ENCODE measurements around the gene KRTAP5-9. TPM values are rescaled to one million over a fixed set of nuclear protein-coding genes. Genes with fewer than 3 reads are reported as not detected.

Gene KRTAP5-9
- total and polyA plus RNA-seq, 9 of the 15 experiments (the other 6 are each of a cell fraction or from before 2014, with no cell fraction given), result not detected

DNA sequence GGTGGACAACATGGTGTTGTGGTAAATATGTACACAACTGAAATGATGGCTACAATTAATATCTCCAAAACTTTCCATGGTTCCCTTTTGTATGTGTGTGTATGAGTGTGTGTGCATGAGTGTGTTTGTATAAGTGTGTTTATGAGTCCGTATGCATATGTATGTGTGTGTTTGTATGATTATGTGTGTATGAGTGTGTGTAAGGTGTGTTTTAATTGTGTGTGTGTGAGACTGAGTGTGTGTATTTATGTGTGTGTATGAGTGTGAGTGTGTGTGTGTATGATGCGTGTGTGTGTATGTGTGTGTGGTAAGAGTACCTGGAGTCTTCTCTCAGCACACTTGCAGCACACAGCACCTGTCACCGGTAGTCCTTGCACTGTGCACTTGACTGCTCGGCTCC, 7.8 kb downstream of the KRTAP5-9 start (continued):
- TF ChIP-seq, protein P1, sequence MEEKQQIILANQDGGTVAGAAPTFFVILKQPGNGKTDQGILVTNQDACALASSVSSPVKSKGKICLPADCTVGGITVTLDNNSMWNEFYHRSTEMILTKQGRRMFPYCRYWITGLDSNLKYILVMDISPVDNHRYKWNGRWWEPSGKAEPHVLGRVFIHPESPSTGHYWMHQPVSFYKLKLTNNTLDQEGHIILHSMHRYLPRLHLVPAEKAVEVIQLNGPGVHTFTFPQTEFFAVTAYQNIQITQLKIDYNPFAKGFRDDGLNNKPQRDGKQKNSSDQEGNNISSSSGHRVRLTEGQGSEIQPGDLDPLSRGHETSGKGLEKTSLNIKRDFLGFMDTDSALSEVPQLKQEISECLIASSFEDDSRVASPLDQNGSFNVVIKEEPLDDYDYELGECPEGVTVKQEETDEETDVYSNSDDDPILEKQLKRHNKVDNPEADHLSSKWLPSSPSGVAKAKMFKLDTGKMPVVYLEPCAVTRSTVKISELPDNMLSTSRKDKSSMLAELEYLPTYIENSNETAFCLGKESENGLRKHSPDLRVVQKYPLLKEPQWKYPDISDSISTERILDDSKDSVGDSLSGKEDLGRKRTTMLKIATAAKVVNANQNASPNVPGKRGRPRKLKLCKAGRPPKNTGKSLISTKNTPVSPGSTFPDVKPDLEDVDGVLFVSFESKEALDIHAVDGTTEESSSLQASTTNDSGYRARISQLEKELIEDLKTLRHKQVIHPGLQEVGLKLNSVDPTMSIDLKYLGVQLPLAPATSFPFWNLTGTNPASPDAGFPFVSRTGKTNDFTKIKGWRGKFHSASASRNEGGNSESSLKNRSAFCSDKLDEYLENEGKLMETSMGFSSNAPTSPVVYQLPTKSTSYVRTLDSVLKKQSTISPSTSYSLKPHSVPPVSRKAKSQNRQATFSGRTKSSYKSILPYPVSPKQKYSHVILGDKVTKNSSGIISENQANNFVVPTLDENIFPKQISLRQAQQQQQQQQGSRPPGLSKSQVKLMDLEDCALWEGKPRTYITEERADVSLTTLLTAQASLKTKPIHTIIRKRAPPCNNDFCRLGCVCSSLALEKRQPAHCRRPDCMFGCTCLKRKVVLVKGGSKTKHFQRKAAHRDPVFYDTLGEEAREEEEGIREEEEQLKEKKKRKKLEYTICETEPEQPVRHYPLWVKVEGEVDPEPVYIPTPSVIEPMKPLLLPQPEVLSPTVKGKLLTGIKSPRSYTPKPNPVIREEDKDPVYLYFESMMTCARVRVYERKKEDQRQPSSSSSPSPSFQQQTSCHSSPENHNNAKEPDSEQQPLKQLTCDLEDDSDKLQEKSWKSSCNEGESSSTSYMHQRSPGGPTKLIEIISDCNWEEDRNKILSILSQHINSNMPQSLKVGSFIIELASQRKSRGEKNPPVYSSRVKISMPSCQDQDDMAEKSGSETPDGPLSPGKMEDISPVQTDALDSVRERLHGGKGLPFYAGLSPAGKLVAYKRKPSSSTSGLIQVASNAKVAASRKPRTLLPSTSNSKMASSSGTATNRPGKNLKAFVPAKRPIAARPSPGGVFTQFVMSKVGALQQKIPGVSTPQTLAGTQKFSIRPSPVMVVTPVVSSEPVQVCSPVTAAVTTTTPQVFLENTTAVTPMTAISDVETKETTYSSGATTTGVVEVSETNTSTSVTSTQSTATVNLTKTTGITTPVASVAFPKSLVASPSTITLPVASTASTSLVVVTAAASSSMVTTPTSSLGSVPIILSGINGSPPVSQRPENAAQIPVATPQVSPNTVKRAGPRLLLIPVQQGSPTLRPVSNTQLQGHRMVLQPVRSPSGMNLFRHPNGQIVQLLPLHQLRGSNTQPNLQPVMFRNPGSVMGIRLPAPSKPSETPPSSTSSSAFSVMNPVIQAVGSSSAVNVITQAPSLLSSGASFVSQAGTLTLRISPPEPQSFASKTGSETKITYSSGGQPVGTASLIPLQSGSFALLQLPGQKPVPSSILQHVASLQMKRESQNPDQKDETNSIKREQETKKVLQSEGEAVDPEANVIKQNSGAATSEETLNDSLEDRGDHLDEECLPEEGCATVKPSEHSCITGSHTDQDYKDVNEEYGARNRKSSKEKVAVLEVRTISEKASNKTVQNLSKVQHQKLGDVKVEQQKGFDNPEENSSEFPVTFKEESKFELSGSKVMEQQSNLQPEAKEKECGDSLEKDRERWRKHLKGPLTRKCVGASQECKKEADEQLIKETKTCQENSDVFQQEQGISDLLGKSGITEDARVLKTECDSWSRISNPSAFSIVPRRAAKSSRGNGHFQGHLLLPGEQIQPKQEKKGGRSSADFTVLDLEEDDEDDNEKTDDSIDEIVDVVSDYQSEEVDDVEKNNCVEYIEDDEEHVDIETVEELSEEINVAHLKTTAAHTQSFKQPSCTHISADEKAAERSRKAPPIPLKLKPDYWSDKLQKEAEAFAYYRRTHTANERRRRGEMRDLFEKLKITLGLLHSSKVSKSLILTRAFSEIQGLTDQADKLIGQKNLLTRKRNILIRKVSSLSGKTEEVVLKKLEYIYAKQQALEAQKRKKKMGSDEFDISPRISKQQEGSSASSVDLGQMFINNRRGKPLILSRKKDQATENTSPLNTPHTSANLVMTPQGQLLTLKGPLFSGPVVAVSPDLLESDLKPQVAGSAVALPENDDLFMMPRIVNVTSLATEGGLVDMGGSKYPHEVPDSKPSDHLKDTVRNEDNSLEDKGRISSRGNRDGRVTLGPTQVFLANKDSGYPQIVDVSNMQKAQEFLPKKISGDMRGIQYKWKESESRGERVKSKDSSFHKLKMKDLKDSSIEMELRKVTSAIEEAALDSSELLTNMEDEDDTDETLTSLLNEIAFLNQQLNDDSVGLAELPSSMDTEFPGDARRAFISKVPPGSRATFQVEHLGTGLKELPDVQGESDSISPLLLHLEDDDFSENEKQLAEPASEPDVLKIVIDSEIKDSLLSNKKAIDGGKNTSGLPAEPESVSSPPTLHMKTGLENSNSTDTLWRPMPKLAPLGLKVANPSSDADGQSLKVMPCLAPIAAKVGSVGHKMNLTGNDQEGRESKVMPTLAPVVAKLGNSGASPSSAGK (IDR thresholded peaks at IDR 0.05), result no peak
- TF ChIP-seq STAT5A (IDR thresholded peaks at IDR 0.05; ENCODE audit: borderline replicate concordance, low read length), result no peak
- no peak for TF ChIP-seq PPARD (CRISPR knock-in tag; IDR thresholded peaks at IDR 0.05)
- no peak for TF ChIP-seq STAG1 (CRISPR knock-in tag; IDR thresholded peaks at IDR 0.05; ENCODE audit: borderline replicate concordance)
- TF ChIP-seq ZNF347 (CRISPR knock-in tag; IDR thresholded peaks at IDR 0.05; ENCODE audit: low read depth), result no peak
- TF ChIP-seq, protein P2, sequence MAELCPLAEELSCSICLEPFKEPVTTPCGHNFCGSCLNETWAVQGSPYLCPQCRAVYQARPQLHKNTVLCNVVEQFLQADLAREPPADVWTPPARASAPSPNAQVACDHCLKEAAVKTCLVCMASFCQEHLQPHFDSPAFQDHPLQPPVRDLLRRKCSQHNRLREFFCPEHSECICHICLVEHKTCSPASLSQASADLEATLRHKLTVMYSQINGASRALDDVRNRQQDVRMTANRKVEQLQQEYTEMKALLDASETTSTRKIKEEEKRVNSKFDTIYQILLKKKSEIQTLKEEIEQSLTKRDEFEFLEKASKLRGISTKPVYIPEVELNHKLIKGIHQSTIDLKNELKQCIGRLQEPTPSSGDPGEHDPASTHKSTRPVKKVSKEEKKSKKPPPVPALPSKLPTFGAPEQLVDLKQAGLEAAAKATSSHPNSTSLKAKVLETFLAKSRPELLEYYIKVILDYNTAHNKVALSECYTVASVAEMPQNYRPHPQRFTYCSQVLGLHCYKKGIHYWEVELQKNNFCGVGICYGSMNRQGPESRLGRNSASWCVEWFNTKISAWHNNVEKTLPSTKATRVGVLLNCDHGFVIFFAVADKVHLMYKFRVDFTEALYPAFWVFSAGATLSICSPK (IDR thresholded peaks at IDR 0.05; ENCODE audit: borderline replicate concordance), result no peak
- TF ChIP-seq, protein P3, sequence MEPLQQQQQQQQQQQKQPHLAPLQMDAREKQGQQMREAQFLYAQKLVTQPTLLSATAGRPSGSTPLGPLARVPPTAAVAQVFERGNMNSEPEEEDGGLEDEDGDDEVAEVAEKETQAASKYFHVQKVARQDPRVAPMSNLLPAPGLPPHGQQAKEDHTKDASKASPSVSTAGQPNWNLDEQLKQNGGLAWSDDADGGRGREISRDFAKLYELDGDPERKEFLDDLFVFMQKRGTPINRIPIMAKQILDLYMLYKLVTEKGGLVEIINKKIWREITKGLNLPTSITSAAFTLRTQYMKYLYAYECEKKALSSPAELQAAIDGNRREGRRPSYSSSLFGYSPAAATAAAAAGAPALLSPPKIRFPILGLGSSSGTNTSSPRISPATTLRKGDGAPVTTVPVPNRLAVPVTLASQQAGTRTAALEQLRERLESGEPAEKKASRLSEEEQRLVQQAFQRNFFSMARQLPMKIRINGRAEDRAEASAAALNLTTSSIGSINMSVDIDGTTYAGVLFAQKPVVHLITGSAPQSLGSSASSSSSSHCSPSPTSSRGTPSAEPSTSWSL (CRISPR knock-in tag; IDR thresholded peaks at IDR 0.05; ENCODE audit: borderline replicate concordance), result no peak
- TF ChIP-seq MITF (IDR thresholded peaks at IDR 0.05), result no peak
